DND-41 (cell line): ENCODE results near the gene SERGEF.

Source experiments
- EZH2 ChIP-seq: IDR thresholded peaks from 3 replicates; pipeline ENCODE4 v1.6.1; 2012; ENCODE audit warnings: borderline replicate concordance, low read depth, mild to moderate bottlenecking, moderate library complexity, low read length, inconsistent platforms; ENCODE audit not compliant: severe bottlenecking
- TF ChIP-seq, protein P1 (sequence below): IDR thresholded peaks from 2 replicates; pipeline ENCODE4 v1.5.1; 2012; ENCODE audit warnings: borderline replicate concordance, low read length, moderate library complexity, mild to moderate bottlenecking; ENCODE audit not compliant: poor library complexity, severe bottlenecking; ENCODE audit errors: extremely low read depth

DNA sequence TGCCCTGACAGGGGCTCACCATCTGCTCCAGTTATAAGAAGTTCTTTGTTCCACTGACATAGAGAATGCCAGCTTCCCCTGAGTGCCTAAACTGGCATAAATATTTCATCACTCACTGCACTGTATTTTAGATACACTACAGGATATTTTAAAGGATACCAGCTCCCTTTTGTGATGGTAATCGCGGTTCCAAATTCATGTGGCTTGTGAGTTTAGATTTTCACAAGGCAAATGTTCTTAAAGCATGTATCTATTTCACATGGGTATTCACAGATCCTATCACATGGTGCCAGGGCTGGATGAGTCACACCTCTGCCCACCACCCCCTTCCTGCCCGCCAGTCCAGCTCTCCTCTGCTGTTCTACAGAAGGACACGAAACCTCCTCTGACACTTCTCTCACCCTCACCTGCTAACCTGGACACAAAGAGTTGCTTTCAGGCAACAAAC lies 172.7 kb downstream of the SERGEF start:
- TF ChIP-seq, protein P1, sequence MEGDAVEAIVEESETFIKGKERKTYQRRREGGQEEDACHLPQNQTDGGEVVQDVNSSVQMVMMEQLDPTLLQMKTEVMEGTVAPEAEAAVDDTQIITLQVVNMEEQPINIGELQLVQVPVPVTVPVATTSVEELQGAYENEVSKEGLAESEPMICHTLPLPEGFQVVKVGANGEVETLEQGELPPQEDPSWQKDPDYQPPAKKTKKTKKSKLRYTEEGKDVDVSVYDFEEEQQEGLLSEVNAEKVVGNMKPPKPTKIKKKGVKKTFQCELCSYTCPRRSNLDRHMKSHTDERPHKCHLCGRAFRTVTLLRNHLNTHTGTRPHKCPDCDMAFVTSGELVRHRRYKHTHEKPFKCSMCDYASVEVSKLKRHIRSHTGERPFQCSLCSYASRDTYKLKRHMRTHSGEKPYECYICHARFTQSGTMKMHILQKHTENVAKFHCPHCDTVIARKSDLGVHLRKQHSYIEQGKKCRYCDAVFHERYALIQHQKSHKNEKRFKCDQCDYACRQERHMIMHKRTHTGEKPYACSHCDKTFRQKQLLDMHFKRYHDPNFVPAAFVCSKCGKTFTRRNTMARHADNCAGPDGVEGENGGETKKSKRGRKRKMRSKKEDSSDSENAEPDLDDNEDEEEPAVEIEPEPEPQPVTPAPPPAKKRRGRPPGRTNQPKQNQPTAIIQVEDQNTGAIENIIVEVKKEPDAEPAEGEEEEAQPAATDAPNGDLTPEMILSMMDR, result no peak
- TF ChIP-seq EZH2, result no peak
